CD14-positive monocyte (primary cell): Measurements from ENCODE around the gene TENT4B. TPM values are rescaled to one million over a fixed set of nuclear protein-coding genes. Genes with fewer than 3 reads are reported as not detected.

Experiments
- DNase-seq, 3 donors: peaks; one replicate each; pipeline ENCODE4 v3.0.0-alpha.2; 2011 to 2022
- H2AFZ ChIP-seq: 2 replicates; pipeline ENCODE4 v1.6.0; 2012; ENCODE audit warnings: mild to moderate bottlenecking, low read depth, low read length, inconsistent platforms; ENCODE audit not compliant: insufficient read depth, poor library complexity, severe bottlenecking
- H3K27ac ChIP-seq, 2 donors: 1 replicate in 1 of 2; 2 replicates in 1 of 2; pipeline ENCODE4 v1.5.1; 2012 to 2013; ENCODE audit warnings: low read length in 2 of 2, control low read depth in 1 of 2, inconsistent platforms in 1 of 2, low read depth in 1 of 2, mild to moderate bottlenecking in 1 of 2
- H3K27me3 ChIP-seq, 2 donors: one replicate each; pipeline versions ENCODE4 v1.6.0 to v1.6.1; 2011 to 2013; ENCODE audit warnings: low read length in 2 of 2; ENCODE audit not compliant: control insufficient read depth in 2 of 2, insufficient read depth in 2 of 2
- H3K36me3 ChIP-seq, 2 donors: replicated peaks in 1 of 2; 1 replicate in 1 of 2; 2 replicates in 1 of 2; pipeline versions ENCODE4 v1.5.1 to v1.6.1; 2012 to 2013; ENCODE audit warnings: low read length in 2 of 2, control low read depth in 1 of 2, inconsistent platforms in 1 of 2, mild to moderate bottlenecking in 1 of 2; ENCODE audit not compliant: insufficient read depth in 2 of 2, control insufficient read depth in 1 of 2
- H3K4me1 ChIP-seq, 2 donors: 1 replicate in 1 of 2; 2 replicates in 1 of 2; pipeline versions ENCODE4 v1.5.1 to v1.6.1; 2012 to 2013; ENCODE audit warnings: low read length in 2 of 2, control low read depth in 1 of 2, inconsistent platforms in 1 of 2, mild to moderate bottlenecking in 1 of 2, moderate library complexity in 1 of 2; ENCODE audit not compliant: insufficient read depth in 2 of 2, control insufficient read depth in 1 of 2
- H3K4me2 ChIP-seq: replicated peaks from 2 replicates; pipeline ENCODE3; 2012; ENCODE audit warnings: low read length, moderate library complexity, mild to moderate bottlenecking; ENCODE audit not compliant: poor library complexity, severe bottlenecking; ENCODE audit errors: extremely low read depth
- H3K4me3 ChIP-seq, 3 experiments: fragments of 200-600 bp in 1 of 3; sonication (generic) in 1 of 3; replicated peaks in 1 of 3; 1 replicate in 2 of 3; 2 replicates in 1 of 3; pipeline ENCODE4 v1.5.1; 2011 to 2013; ENCODE audit warnings: low read length in 3 of 3, mild to moderate bottlenecking in 3 of 3, control low read depth in 2 of 3, low read depth in 2 of 3, inconsistent platforms in 1 of 3, moderate library complexity in 1 of 3
- H3K79me2 ChIP-seq: 2 replicates; pipeline ENCODE4 v1.6.0; 2012; ENCODE audit warnings: mild to moderate bottlenecking, control low read depth, inconsistent platforms, low read length, moderate library complexity; ENCODE audit not compliant: insufficient read depth
- H3K9ac ChIP-seq: 2 replicates; pipeline ENCODE4 v1.6.0; 2017; ENCODE audit warnings: low read length, mild to moderate bottlenecking; ENCODE audit not compliant: insufficient read depth, poor library complexity, severe bottlenecking
- H3K9me3 ChIP-seq, 2 donors: replicated peaks in 1 of 2; 1 replicate in 1 of 2; 2 replicates in 1 of 2; pipeline versions ENCODE4 v1.5.1 to v1.6.1; 2012 to 2013; ENCODE audit warnings: low read length in 2 of 2, control low read depth in 1 of 2; ENCODE audit not compliant: control insufficient read depth in 1 of 2, insufficient read depth in 1 of 2
- H4K20me1 ChIP-seq: 2 replicates; pipeline ENCODE4 v1.6.0; 2012; ENCODE audit warnings: mild to moderate bottlenecking, low read length, control low read depth, moderate library complexity; ENCODE audit not compliant: insufficient read depth
- H3K27ac Mint-ChIP-seq, 7 donors: one replicate each; pipeline ENCODE4 v1.8.0; 2020; ENCODE audit warnings: mild to moderate bottlenecking in 7 of 7, mixed read lengths in 7 of 7, moderate library complexity in 6 of 7, inconsistent platforms in 2 of 7
- H3K27me3 Mint-ChIP-seq, 3 donors: one replicate each; pipeline ENCODE4 v1.8.0; 2021 to 2022; ENCODE audit warnings: low read depth in 3 of 3, mild to moderate bottlenecking in 3 of 3, mixed read lengths in 3 of 3, moderate library complexity in 3 of 3, inconsistent platforms in 1 of 3
- H3K36me3 Mint-ChIP-seq, 2 donors: one replicate each; pipeline ENCODE4 v1.8.0; 2020; ENCODE audit warnings: mixed read lengths in 2 of 2, inconsistent platforms in 1 of 2, mild to moderate bottlenecking in 1 of 2
- H3K4me1 Mint-ChIP-seq: one replicate; pipeline ENCODE4 v1.8.0; 2020; ENCODE audit warnings: mild to moderate bottlenecking, mixed read lengths
- H3K4me3 Mint-ChIP-seq, 2 donors: one replicate each; pipeline ENCODE4 v1.8.0; 2020; ENCODE audit warnings: mild to moderate bottlenecking in 2 of 2, mixed read lengths in 2 of 2, moderate library complexity in 1 of 2
- H3K9me3 Mint-ChIP-seq, 7 donors: one replicate each; pipeline ENCODE4 v1.8.0; 2020 to 2022; ENCODE audit warnings: mixed read lengths in 7 of 7, mild to moderate bottlenecking in 6 of 7, moderate library complexity in 6 of 7, inconsistent platforms in 2 of 7
- WGBS: methylation state at CpG from one replicate; pipeline ENCODE4 v1.1.5; 2013; ENCODE audit warnings: missing lambda C conversion rate; ENCODE audit not compliant: insufficient coverage; 5-methylcytosine and 5-hydroxymethylcytosine counted together
- intact Hi-C, 2 donors: fragments of 100-400 bp; cut with micrococcal nuclease; formaldehyde crosslinking; loops; one replicate each; pipeline versions ENCODE4 v1.15.0 to v1.15.1; 2023
- polyA plus RNA-seq, 3 donors: library from polyadenylated mRNA; depleted of rRNA in 1 of 3; unstranded in 2 of 3; stranded (reverse) in 1 of 3; fragments of 300-500 nt in 2 of 3; fragments of >200 nt in 1 of 3; fragmentation: Illumina TruSeq in 2 of 3; gene quantifications; 1 replicate in 2 of 3; 2 replicates in 1 of 3; pipeline ENCODE4 v1.2.3, GENCODE V29; 2012 to 2021
- TF ChIP-seq, protein P1 (sequence below): fragments of 200-600 bp; IDR thresholded peaks from one replicate; pipeline ENCODE4 v1.8.0; 2022; ENCODE audit warnings: antibody characterized with exemption, mild to moderate bottlenecking

The TENT4B gene
- polyA plus RNA-seq, 3 donors = 1.4 to 9.0 (median 1.7) TPM

DNA sequence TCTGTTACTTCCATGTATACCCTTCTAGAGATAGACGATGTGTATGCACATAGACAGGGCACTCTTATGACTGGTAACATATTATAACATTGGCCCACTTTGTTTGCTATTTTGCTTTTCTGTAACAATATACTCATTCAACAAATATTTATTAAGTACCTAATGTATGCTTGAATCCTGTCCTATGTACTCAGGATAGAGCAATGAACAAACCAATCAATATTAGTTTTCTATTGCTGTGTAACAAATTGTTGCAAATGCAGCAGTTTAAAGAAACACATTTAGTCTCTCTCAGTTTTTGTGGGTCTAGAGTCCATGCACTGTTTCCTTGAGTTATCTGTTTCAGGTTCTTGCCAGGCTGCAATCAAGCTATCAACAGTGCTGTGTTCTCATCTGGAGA lies 29.7 kb upstream of the TENT4B start:
- Histone ChIP-seq H3K9ac (no peak overlapping the region), H3K4me3 (no peak overlapping the region), H3K4me2 (no peak overlapping the region), H3K27ac (no peak overlapping the region), H3K79me2 (no peaks in the 10 kb centered on the region), H2AFZ (peak overlapping the region; percentile 41), H3K4me1 (no peaks in the 10 kb centered on the region), H3K27me3 (no peaks in the 10 kb centered on the region), H3K36me3 (no peaks in the 10 kb centered on the region), H3K9me3 (no peaks in the 10 kb centered on the region), H4K20me1 (no peaks in the 10 kb centered on the region)
- peaks cover 4% of the 10 kb centered on the region in 3 donors for H3K27me3 Mint-ChIP-seq
- H3K4me3 Mint-ChIP-seq = no peak overlapping the region
- TF ChIP-seq, protein P1, sequence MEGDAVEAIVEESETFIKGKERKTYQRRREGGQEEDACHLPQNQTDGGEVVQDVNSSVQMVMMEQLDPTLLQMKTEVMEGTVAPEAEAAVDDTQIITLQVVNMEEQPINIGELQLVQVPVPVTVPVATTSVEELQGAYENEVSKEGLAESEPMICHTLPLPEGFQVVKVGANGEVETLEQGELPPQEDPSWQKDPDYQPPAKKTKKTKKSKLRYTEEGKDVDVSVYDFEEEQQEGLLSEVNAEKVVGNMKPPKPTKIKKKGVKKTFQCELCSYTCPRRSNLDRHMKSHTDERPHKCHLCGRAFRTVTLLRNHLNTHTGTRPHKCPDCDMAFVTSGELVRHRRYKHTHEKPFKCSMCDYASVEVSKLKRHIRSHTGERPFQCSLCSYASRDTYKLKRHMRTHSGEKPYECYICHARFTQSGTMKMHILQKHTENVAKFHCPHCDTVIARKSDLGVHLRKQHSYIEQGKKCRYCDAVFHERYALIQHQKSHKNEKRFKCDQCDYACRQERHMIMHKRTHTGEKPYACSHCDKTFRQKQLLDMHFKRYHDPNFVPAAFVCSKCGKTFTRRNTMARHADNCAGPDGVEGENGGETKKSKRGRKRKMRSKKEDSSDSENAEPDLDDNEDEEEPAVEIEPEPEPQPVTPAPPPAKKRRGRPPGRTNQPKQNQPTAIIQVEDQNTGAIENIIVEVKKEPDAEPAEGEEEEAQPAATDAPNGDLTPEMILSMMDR = no peak
- intact Hi-C loops = no loop called here
- peak overlapping the region in 1 of 7 donors; percentile 36 for H3K27ac Mint-ChIP-seq
- no peaks in the 10 kb centered on the region for H3K36me3 Mint-ChIP-seq
- 100% methylated on average over 1 of the region's 1 CpG for WGBS
- peaks cover 0 to 3% (median 0%) of the 10 kb centered on the region in 7 donors for H3K9me3 Mint-ChIP-seq
- H3K4me1 Mint-ChIP-seq = no peaks in the 10 kb centered on the region
- DNase-seq = no peak

DNA sequence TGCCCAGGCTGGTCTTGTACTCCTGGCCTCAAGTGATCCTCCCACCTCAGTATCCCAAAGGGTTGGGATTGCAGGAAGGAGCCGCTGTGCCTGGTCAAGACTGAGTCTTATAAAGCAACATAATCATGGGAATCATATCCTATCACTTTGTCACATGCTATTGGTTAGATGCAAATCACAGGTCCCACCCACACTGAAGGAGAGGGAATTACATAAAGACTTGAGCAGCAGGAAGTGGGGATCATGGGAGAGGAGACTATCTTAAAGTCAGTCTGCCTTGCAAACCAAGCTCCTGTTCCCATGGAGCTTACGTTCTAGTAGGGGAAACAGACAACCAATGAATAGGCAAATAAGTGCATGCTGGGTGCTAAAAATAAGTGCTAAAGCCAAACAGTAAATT lies 28.3 kb upstream of the TENT4B start:
- Histone ChIP-seq H3K36me3 (no peaks in the 10 kb centered on the region), H3K4me1 (no peaks in the 10 kb centered on the region), H2AFZ (peak overlapping the region; percentile 10), H3K9me3 (no peaks in the 10 kb centered on the region), H3K4me2 (no peak overlapping the region), H3K27ac (no peak overlapping the region), H3K79me2 (no peaks in the 10 kb centered on the region), H4K20me1 (no peaks in the 10 kb centered on the region), H3K4me3 (no peak overlapping the region), H3K9ac (no peak overlapping the region), H3K27me3 (no peaks in the 10 kb centered on the region)
- H3K4me1 Mint-ChIP-seq = no peaks in the 10 kb centered on the region
- peak overlapping the region in 1 of 7 donors; percentile 13 for H3K27ac Mint-ChIP-seq
- H3K4me3 Mint-ChIP-seq = no peak overlapping the region
- DNase-seq = no peak
- peaks cover 1 to 4% (median 1%) of the 10 kb centered on the region in 3 donors for H3K27me3 Mint-ChIP-seq
- H3K36me3 Mint-ChIP-seq = no peaks in the 10 kb centered on the region
- WGBS = 80% methylated on average over 1 of the region's 2 CpGs
- H3K9me3 Mint-ChIP-seq = no peaks in the 10 kb centered on the region
- intact Hi-C loops = no loop called here
- TF ChIP-seq, protein P1 = no peak
